Neural crest cell (in vitro differentiated cells): ENCODE results near the gene RSPO1. TPM values are rescaled to one million over a fixed set of nuclear protein-coding genes. Genes with fewer than 3 reads are reported as not detected.

ENCODE experiments used
- DNase-seq: peaks from one replicate; pipeline ENCODE4 v3.0.0; 2021; ENCODE audit warnings: low read depth, mixed read lengths, low spot score
- H3K27ac Mint-ChIP-seq: one replicate; pipeline ENCODE4 v1.8.0; 2021; ENCODE audit warnings: mild to moderate bottlenecking, mixed read lengths; ENCODE audit not compliant: unreplicated experiment
- H3K27me3 Mint-ChIP-seq: 2 replicates; pipeline ENCODE4 v1.8.0; 2021; ENCODE audit warnings: low read depth, mild to moderate bottlenecking, mixed read lengths
- H3K36me3 Mint-ChIP-seq: 2 replicates; pipeline ENCODE4 v1.8.0; 2021; ENCODE audit warnings: low read depth, mild to moderate bottlenecking, mixed read lengths
- H3K4me1 Mint-ChIP-seq: 2 replicates; pipeline ENCODE4 v1.8.0; 2021; ENCODE audit warnings: mixed read lengths
- H3K4me3 Mint-ChIP-seq: one replicate; pipeline ENCODE4 v1.8.0; 2021; ENCODE audit warnings: mild to moderate bottlenecking, mixed read lengths
- H3K9me3 Mint-ChIP-seq: 2 replicates; pipeline ENCODE4 v1.8.0; 2021; ENCODE audit warnings: mixed read lengths
- total RNA-seq: library from RNA; stranded (reverse); gene quantifications from 2 replicates; pipeline ENCODE4 v1.2.1, GENCODE V29; 2021
- TF ChIP-seq, protein P1 (sequence below): fragments of 200-600 bp; sonication (generic); conservative IDR thresholded peaks from 2 replicates; pipeline ENCODE4 v1.5.0; 2021; ENCODE audit warnings: antibody characterized with exemption, mild to moderate bottlenecking

Gene RSPO1
- total RNA-seq, 1 donor from 2014 or later, result 0.54 TPM

DNA sequence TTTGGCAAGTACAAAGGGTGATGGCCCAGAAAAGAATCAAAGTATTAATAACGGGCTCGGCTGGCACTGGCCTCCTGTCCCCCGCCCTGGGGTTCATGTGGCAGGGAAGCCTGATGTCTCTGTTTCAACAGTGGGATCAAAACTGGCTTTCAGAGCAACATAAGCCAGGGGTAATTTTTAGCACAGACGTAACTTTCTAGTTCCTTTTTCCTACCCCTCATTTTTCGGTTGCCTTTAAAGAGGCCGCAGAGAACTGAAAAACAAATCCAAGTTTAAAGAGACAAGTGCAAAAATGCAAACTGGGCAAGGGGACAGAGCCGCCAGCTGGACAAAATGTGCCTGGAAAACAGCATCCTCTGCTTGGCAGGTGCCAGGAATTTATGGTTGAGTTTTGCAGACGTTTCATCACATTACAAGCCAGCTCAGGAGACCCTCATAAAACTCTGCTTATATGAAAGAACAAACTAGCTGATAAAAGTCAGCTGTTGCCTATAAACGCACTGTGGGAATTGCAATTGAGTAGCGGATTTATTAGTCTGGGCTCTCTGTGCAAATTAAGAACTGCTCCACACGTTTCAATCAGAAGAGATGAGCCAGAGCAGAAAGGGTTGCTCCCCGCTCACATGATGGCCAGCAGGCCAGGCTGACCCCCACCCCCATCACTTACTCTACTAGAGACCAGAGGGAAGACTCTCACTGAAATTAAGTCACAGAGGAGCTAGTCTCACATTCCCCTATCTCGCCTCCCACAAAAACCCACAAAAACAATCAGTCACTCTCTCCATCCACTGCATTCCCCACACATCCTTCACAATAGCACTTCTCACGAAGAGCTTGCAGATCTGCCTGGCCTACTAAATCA is 41.8 kb upstream of the RSPO1 start:
- no peak for DNase-seq
- Mint-ChIP-seq H3K36me3 (peaks cover 2% of the 10 kb centered on the region), H3K27ac (no peak overlapping the region), H3K9me3 (no peaks in the 10 kb centered on the region), H3K4me3 (no peak overlapping the region), H3K27me3 (peaks cover 39% of the 10 kb centered on the region), H3K4me1 (no peaks in the 10 kb centered on the region)
- TF ChIP-seq, protein P1, sequence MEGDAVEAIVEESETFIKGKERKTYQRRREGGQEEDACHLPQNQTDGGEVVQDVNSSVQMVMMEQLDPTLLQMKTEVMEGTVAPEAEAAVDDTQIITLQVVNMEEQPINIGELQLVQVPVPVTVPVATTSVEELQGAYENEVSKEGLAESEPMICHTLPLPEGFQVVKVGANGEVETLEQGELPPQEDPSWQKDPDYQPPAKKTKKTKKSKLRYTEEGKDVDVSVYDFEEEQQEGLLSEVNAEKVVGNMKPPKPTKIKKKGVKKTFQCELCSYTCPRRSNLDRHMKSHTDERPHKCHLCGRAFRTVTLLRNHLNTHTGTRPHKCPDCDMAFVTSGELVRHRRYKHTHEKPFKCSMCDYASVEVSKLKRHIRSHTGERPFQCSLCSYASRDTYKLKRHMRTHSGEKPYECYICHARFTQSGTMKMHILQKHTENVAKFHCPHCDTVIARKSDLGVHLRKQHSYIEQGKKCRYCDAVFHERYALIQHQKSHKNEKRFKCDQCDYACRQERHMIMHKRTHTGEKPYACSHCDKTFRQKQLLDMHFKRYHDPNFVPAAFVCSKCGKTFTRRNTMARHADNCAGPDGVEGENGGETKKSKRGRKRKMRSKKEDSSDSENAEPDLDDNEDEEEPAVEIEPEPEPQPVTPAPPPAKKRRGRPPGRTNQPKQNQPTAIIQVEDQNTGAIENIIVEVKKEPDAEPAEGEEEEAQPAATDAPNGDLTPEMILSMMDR, result no peak

DNA sequence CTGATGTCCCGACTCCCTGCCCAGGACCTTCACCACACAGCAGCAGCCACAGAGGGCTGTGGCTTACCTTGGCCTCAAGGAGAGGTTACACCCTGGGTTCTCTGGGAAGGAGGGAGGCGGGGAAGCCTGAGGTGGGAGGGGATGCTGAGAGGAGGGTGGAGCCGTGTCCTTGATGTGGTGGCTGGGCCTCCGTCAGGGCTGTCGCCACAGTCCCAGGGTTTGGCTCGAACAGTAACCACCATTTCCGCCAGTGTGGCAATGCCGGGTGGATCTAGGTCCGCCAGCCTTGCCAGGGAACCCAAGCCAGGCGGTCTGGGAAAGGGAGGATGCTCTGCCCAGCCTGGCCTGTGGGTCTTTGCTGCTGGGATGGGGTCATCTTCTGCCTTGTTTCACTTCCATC is 39.2 kb upstream of the RSPO1 start:
- Mint-ChIP-seq H3K36me3 (no peaks in the 10 kb centered on the region), H3K27ac (no peak overlapping the region), H3K4me3 (no peak overlapping the region), H3K9me3 (no peaks in the 10 kb centered on the region), H3K27me3 (peaks cover 44% of the 10 kb centered on the region), H3K4me1 (no peaks in the 10 kb centered on the region)
- TF ChIP-seq, protein P1, result no peak
- no peak for DNase-seq

DNA sequence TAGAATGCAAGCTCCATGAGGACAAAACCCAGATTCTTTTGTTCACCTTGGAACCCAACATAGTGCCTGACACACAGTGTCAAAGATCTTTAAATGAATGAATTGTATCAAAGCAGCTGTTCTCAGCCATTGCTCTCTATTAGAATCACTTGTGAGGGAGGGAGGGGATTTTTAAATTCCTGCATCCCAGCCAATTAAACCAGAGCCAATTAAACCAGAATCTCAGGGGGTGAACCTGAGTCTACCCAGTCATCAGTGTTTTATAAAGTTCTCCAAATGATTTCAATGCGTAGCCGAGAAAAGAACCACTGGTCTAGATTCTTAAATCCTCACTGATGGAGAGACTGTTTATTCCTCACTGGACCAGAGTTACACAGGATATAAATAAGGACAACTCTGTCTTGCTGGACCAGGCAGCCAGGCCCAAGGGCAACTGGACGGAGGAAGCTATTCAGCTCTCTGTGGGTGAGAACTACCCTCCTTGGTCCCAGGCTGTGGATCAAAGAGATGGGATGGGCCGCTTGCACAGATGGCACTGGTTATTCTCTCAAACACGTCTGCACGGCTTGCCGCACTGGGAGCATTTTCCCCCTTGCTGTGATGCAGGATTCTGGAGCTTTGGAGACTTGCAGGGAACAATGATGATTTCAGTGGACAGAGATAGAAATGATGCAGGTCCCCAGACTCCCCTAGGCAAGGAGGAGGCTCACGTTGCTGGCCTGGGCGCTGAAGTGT is 37.6 kb upstream of the RSPO1 start:
- Mint-ChIP-seq H3K4me1 (no peaks in the 10 kb centered on the region), H3K27ac (no peak overlapping the region), H3K27me3 (peaks cover 48% of the 10 kb centered on the region), H3K4me3 (no peak overlapping the region), H3K9me3 (no peaks in the 10 kb centered on the region), H3K36me3 (no peaks in the 10 kb centered on the region)
- no peak for DNase-seq
- TF ChIP-seq, protein P1, result no peak

DNA sequence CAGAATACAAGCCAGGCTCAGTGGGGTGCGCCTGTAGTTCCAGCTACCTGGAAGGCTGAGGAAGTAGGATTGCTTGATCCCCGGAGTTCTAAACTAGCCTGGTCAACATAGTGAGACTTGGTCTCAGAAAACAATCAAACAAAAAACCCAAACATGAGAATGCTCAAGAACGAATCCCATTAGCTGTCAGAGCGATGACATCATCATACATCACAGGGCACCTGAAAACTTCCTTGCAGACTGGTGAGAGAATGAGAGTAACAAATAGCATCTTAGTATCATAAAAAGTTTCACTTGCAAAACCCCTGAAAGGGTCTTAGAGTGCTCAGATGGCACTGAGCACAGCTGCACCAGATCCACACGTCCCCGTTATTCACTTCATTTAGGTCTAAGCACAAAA is 36.6 kb upstream of the RSPO1 start:
- H3K4me3 Mint-ChIP-seq, result no peak overlapping the region

DNA sequence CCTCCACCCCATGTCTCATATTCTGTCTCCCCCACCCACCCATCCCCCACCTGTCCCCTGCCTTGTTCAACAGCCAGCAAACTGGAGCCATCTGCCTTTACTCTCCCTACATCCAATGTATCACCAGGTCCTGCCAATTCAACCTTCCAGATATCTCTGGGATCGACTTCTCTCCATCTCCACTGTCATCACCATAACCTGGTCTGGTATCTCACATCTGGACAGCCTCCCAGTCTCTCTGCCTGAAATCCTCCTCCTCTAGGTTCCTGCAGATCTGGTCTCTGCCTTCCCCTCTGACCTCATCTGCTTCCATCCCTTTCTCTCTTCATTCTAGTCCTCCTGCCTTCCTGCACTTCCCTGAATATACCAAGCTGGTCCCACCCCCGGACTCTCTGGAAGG is 35.4 kb upstream of the RSPO1 start:
- Mint-ChIP-seq H3K27me3 (peaks cover 41% of the 10 kb centered on the region), H3K36me3 (no peaks in the 10 kb centered on the region), H3K4me1 (no peaks in the 10 kb centered on the region), H3K9me3 (no peaks in the 10 kb centered on the region), H3K4me3 (no peak overlapping the region), H3K27ac (no peak overlapping the region)
- DNase-seq, result no peak
- TF ChIP-seq, protein P1, result no peak

More for the DNA sequence above, 36.6 kb upstream of the RSPO1 start:
- peaks cover 44% of the 10 kb centered on the region for H3K27me3 Mint-ChIP-seq
- no peaks in the 10 kb centered on the region for H3K9me3 Mint-ChIP-seq
- no peaks in the 10 kb centered on the region for H3K36me3 Mint-ChIP-seq
- DNase-seq, result no peak
- H3K27ac Mint-ChIP-seq, result no peak overlapping the region
- TF ChIP-seq, protein P1, result no peak
- H3K4me1 Mint-ChIP-seq, result no peaks in the 10 kb centered on the region
